Ascending aorta (tissue), 2 donors: ENCODE data around the gene DYRK4. TPM values are rescaled to one million over a fixed set of nuclear protein-coding genes. Genes with fewer than 3 reads are reported as not detected.

ENCODE experiments used
- DNase-seq, 2 donors: peaks; one replicate each; pipeline ENCODE4 v3.0.0-alpha.2; 2019; ENCODE audit warnings: low spot score in 2 of 2
- H3K27ac ChIP-seq, 2 donors: fragments of 200-600 bp; sonication (generic); one replicate each; pipeline ENCODE4 v1.5.1; 2016 to 2017; ENCODE audit warnings: mild to moderate bottlenecking in 1 of 2
- H3K27me3 ChIP-seq: fragments of 200-600 bp; sonication (generic); one replicate; pipeline ENCODE4 v1.5.1; 2017
- H3K36me3 ChIP-seq, 2 donors: fragments of 200-600 bp; sonication (generic); one replicate each; pipeline ENCODE4 v1.5.1; 2016
- H3K4me1 ChIP-seq, 2 donors: fragments of 200-600 bp; sonication (generic); one replicate each; pipeline ENCODE4 v1.5.1; 2016 to 2017; ENCODE audit warnings: mild to moderate bottlenecking in 1 of 2
- H3K4me3 ChIP-seq, 2 donors: fragments of 200-600 bp; sonication (generic); one replicate each; pipeline ENCODE4 v1.5.1; 2016 to 2017; ENCODE audit warnings: mild to moderate bottlenecking in 1 of 2
- H3K9me3 ChIP-seq, 2 donors: fragments of 200-600 bp; sonication (generic); one replicate each; pipeline ENCODE4 v1.5.1; 2016
- intact Hi-C: fragments of 100-400 bp; cut with DNase I; formaldehyde crosslinking; loops from one replicate; pipeline ENCODE4 v1.15.1; 2023
- total RNA-seq: library from RNA; depleted of rRNA; stranded (reverse); fragments of >200 nt; gene quantifications from one replicate; pipeline ENCODE4 v1.1.0, GENCODE V29; 2016
- TF ChIP-seq, protein P1 (sequence below), 3 experiments: fragments of 200-600 bp in 2 of 3; fragments of 450-650 bp in 1 of 3; sonication (generic) in 2 of 3; IDR thresholded peaks; one replicate each; pipeline ENCODE4 v1.5.1; 2016 to 2019; ENCODE audit warnings: antibody characterized with exemption in 3 of 3, mild to moderate bottlenecking in 1 of 3, moderate library complexity in 1 of 3

DYRK4 gene
- total RNA-seq, 1 donor from 2014 or later: 60.7 TPM

DNA sequence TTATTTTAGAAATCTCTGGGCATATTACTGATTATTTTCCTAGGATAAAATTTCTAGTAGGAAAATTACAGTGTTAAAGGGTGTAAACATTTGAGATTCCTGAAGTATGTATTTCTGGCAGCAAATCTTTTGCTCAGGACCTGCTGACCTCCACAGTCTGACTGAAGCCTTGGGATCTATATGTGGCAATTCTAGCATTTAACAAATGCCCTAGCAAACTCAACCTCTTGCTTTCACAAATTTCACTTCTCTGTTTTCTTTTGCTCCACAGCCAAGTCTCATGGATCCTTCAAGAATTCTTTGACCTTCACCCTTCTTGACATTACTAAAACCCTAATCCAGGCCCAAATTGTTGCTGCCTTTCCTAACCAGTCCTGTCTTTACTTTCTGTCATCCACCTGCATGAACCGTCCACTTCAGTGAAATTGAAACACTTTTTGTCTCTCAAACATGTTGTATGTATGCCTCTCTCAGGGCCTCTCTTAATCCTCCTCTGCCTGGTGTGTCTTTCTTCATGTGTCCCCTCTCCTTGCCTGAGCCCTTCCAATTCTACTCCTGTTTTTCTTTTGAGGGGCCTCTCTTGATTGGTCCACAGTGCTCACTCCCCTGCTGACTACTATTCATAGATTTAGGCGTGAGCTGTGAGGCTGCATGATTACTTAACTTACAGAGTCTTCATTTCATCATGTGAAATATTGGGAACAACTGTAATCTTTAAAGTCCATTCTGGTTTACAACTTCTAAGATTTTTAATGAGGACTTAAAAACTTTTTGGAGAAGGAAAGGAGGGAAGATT lies 5.1 kb upstream of the DYRK4 start:
- Histone ChIP-seq H3K4me3 (no peak overlapping the region), H3K9me3 (no peaks in the 10 kb centered on the region), H3K27ac (no peak overlapping the region), H3K27me3 (no peaks in the 10 kb centered on the region), H3K4me1 (peaks cover 0 to 4% of the 10 kb centered on the region in 2 donors), H3K36me3 (no peaks in the 10 kb centered on the region)
- intact Hi-C loops: no loop called here
- TF ChIP-seq, protein P1, sequence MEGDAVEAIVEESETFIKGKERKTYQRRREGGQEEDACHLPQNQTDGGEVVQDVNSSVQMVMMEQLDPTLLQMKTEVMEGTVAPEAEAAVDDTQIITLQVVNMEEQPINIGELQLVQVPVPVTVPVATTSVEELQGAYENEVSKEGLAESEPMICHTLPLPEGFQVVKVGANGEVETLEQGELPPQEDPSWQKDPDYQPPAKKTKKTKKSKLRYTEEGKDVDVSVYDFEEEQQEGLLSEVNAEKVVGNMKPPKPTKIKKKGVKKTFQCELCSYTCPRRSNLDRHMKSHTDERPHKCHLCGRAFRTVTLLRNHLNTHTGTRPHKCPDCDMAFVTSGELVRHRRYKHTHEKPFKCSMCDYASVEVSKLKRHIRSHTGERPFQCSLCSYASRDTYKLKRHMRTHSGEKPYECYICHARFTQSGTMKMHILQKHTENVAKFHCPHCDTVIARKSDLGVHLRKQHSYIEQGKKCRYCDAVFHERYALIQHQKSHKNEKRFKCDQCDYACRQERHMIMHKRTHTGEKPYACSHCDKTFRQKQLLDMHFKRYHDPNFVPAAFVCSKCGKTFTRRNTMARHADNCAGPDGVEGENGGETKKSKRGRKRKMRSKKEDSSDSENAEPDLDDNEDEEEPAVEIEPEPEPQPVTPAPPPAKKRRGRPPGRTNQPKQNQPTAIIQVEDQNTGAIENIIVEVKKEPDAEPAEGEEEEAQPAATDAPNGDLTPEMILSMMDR (IDR thresholded peaks at IDR 0.05): no peak
- no peak for DNase-seq

DNA sequence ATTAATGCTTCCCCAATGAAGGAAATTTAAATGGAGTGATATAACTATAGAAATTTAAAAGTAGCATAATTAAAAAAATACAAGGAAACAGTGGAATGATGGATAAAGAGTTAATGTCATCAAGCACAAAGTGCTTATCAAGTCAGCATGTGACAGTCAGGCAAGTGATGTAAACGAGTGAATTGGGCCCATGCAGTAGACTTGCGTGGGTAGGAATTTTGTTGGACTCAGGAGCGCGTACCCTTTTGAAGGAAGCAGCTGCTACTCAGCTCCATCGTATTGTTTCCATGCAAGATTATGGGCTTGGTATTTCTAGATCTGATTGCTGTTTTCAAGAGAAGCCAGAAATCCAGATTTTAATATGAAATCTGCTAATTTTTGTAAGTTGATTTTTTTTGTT lies 4.4 kb upstream of the DYRK4 start:
- DNase-seq: no peak
- no peaks in the 10 kb centered on the region for H3K9me3 ChIP-seq
- no peaks in the 10 kb centered on the region for H3K27me3 ChIP-seq
- no peak overlapping the region for H3K27ac ChIP-seq
- TF ChIP-seq, protein P1 (IDR thresholded peaks at IDR 0.05): no peak
- H3K4me1 ChIP-seq: peaks cover 0 to 7% of the 10 kb centered on the region in 2 donors
- intact Hi-C loops: no loop called here
- H3K4me3 ChIP-seq: no peak overlapping the region
- no peaks in the 10 kb centered on the region for H3K36me3 ChIP-seq

DNA sequence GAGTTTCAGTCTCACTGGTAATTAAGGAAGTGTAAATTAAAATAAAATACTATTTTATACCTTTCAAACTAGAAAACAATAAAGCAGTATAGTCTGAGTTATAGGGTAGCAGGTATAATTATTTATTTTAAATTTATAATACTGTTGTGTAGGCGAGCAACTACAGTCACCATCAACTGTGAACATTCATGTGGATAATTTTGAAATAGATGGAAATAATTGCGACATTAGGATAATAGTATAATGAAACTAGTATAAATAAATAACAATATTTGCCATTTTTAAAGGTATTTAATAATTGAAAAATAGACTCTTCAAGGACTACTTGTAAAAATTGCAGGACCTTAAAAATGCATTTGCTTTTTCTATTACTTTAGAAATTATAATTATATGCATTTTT lies 3.8 kb upstream of the DYRK4 start:
- H3K27ac ChIP-seq: no peak overlapping the region
- peaks cover 0 to 7% of the 10 kb centered on the region in 2 donors for H3K4me1 ChIP-seq
- DNase-seq: no peak
- TF ChIP-seq, protein P1 (IDR thresholded peaks at IDR 0.05): no peak
- no peaks in the 10 kb centered on the region for H3K36me3 ChIP-seq
- H3K27me3 ChIP-seq: no peaks in the 10 kb centered on the region
- H3K9me3 ChIP-seq: no peaks in the 10 kb centered on the region
- intact Hi-C loops: no loop called here
- no peak overlapping the region for H3K4me3 ChIP-seq

DNA sequence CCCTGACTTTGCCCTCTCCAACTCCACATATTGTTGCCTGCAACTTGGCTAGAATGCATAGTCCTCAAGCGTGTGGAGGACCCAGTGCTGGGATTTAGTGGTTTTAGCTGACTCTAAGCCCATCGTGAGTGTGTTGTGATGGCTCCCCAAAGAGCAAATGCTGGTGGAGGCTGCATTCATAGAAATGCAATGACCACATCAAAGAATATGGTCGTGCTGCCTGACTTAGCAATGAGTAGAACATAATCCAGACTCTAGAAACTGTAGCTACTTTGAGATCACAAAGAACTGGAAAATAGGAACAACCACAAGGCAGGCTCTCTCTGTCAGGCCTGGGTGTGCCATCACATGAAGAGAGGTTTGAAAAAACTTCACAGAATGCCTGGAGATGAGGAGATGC lies 1.3 kb downstream of the DYRK4 start:
- H3K4me1 ChIP-seq: peaks cover 0 to 7% of the 10 kb centered on the region in 2 donors
- TF ChIP-seq, protein P1 (IDR thresholded peaks at IDR 0.05): no peak
- H3K36me3 ChIP-seq: no peaks in the 10 kb centered on the region
- no peaks in the 10 kb centered on the region for H3K27me3 ChIP-seq
- no peak for DNase-seq
- intact Hi-C loops: no loop called here
- no peak overlapping the region for H3K27ac ChIP-seq
- no peak overlapping the region for H3K4me3 ChIP-seq
- no peaks in the 10 kb centered on the region for H3K9me3 ChIP-seq

DNA sequence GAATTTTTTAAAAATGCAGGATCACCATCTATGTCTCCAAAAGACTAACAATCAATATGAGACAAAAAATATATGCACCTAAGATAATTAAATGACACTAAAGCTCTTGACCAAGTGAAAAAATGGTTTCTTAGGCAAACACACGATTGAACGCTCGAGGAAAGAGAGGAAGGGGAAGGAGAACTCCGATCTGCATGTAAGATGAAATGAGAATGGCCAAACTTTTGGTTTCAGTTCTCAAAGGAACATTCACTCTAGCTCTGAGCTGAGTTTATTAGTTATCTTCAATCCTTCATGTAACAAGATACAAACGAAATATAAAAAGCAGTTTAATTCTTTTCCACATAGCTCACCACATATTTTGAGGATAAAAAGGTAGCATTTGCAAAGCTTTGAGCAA lies 2.8 kb downstream of the DYRK4 start:
- intact Hi-C loops: no loop called here
- no peaks in the 10 kb centered on the region for H3K36me3 ChIP-seq
- H3K27me3 ChIP-seq: no peaks in the 10 kb centered on the region
- DNase-seq: no peak
- peaks cover 0 to 7% of the 10 kb centered on the region in 2 donors for H3K4me1 ChIP-seq
- H3K4me3 ChIP-seq: no peak overlapping the region
- no peak overlapping the region for H3K27ac ChIP-seq
- TF ChIP-seq, protein P1 (IDR thresholded peaks at IDR 0.05): no peak
- H3K9me3 ChIP-seq: no peaks in the 10 kb centered on the region
